Activated CD4-positive, alpha-beta T cell treated with anti-CD3 and anti-CD28 coated beads, Interleukin-2, Interleukin-6, amounts not matched to agents 100 ng/mL and 50 ng/mL, durations not matched to agents 16 hours and 8 hours (primary cell): ENCODE measurements around the gene RARS1.

Experiments
- DNase-seq: peaks from one replicate; pipeline ENCODE4 v3.0.0-alpha.2; 2020

Gene RARS1

DNA sequence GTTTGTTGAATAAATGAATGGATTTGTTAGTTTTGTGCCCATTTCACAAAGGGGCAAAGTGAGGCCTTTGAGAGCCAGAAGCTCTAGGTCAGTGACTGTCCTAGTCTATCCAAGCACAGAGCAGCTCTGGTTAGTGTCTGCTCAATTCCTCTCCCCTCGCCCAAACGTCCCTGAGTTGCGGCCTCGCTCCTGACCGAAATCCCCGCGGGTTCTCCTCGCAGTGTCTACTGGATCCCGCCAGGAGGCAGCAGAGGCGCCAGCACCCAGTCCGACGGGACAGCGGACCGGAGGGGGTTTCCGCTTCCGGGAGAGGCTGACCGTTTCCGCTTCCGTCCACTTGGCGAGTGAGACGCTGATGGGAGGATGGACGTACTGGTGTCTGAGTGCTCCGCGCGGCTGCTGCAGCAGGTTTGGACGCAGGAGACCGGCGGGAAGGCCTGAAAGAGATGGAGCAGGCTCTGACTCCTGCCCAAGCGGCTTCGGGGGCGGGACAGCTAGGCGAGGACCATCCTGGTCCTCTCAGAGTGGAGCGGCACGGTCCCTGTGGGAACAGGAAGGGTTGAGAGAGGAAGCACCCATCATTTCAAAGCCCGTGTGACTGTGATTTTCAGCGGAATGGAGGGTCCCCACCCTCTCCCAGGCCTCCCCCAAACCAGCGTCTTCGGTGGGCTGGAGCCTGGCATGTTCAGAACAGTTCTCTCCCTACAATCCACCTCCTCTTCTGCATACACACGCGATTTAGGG is at the start of gene RARS1:
Gene RARS1 (plus strand): TSS at position 336 of the 744 bp plus-strand sequence. CDS start 28 bp downstream, at position 364.
- peak; percentile 94 for DNase-seq

DNA sequence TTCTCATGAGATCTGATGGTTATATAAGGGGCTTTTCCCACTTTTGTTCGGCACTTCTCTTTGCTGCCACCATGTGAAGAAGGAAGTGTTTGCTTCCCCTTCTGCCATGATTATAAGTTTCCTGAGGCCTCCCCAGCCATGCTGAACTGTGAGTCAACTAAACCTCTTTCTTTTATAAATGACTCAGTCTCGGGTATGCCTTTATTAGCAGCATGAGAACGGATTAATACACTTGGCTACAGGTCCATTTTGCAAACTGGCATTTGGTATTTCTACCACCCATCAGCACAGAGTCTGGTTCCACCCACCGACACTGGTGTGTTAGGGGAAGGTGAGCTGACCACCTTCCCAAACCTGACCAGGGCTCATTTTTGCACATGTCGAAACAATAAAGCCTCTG is 47.9 kb upstream of the RARS1 start:
- DNase-seq: no peak

GRCh38 chr5:168443533-168443932 is 42.7 kb upstream of the RARS1 start:
- no peak for DNase-seq

GRCh38 chr5:168443950-168444700 is 42.1 kb upstream of the RARS1 start:
- no peak for DNase-seq

GRCh38 chr5:168446983-168447619 is 39.2 kb upstream of the RARS1 start:
- no peak for DNase-seq

DNA sequence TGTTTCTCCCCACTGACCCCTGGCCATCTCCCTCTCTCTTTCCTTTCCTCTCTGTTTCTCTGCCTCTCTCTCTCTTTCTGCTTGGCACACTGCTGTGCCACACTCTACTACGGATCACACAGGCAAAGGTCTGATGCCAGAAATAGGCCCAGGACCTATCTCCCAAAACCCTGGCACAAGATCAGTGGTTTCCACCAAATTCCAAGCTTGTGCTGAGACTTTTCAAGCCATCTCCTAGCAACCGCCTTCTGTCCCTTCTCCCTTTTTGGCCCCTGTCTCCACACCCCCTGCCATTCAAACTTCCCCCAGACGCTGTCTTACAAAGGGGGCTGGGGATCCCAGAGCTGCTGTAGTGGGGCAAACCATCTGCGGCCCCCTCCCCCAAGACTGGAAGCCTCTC is 38.5 kb upstream of the RARS1 start:
- DNase-seq: no peak

DNA sequence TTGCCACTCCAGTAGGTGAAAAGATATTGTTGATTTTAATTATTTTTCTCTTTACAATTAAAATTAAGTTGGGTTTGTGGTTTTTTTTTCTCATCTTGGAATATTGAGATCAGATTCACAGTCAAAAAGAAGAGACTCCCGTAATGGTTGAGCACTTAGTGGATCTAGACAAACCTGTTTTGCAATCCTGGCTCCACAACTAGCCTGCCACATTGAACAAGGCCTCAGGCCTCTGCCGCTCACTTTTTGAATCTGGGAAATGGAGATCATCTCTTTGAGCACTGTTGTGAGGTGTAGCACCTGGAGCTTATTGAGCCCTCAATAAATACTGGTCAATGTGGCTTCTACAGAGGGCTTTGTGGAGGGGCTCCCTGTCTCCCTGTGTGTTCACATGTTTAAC is 37.1 kb upstream of the RARS1 start:
- no peak for DNase-seq

- DNase-seq: no peak
These were observed 34.7 kb upstream of the RARS1 start for GRCh38 chr5:168451565-168451964.

GRCh38 chr5:168455201-168455600 is 31.1 kb upstream of the RARS1 start:
- no peak for DNase-seq

DNA sequence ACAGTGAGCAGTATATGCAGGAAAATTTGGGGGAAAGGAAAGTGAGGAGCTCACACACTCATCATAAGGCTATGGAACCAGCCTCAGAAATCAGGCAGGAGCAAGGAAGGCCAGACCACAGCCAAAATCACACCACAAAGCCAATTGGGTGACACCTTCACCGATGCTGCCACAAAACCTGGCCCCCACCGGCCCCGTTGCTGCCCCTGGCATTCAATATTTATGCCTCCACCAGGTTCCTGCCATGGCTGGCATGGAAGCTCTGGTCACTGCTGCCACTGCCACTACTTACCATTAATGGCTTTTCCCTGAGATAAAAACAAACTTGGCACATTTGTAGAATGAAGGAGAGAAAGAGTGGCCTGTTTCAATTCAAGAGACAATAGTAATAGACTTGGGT is 28.7 kb upstream of the RARS1 start:
- DNase-seq: no peak

DNA sequence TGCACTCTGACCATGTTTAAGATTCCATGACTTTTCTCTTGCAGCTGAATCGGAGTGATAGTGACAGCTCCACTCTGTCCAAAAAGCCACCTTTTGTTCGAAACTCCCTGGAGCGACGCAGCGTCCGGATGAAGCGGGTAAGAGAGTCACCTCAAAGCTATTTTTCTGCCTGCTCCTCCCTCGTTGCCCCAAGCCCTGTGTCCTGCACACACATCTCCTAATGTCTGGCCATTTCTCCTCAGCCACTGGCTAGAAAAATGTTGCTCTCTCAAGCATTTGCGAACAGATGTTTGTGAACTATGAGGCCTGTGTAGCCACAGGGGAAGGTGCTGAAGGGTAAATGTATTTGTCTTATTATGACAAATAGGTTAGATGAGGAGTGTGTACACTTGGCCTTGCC is 25.7 kb upstream of the RARS1 start:
- no peak for DNase-seq

- no peak for DNase-seq
These were observed 23.2 kb upstream of the RARS1 start for GRCh38 chr5:168463081-168463480.

DNA sequence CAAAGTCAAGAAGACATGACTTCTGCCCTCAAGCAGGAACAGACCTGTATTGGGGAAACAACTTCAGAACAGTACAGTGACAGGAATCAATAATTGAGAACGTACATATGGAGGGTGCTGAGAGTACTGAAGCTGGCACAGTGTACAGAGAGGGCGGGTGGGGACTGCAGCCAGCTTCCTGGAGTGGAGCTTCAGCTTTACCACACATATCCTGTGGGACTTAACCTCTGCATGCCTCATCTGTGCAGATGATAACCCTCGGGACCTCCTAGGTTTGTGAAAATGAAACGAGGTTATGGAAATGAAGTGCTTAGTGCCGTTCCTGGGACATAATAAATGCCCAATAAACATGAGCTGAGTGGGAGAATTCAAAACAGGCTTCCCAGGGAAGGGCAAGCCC is 22.1 kb upstream of the RARS1 start:
- DNase-seq: no peak

DNA sequence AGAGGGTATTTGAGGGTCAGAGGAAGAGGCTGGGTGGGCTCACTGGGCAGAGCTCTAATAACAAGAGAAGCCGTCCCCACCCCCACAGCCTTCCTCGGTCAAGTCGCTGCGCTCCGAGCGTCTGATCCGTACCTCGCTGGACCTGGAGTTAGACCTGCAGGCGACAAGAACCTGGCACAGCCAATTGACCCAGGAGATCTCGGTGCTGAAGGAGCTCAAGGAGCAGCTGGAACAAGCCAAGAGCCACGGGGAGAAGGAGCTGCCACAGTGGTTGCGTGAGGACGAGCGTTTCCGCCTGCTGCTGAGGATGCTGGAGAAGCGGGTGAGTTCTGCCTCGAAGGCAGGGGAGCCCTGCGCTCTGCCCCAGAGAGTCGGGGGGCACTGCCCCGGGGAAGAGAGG is 21.6 kb upstream of the RARS1 start:
- no peak for DNase-seq

DNA sequence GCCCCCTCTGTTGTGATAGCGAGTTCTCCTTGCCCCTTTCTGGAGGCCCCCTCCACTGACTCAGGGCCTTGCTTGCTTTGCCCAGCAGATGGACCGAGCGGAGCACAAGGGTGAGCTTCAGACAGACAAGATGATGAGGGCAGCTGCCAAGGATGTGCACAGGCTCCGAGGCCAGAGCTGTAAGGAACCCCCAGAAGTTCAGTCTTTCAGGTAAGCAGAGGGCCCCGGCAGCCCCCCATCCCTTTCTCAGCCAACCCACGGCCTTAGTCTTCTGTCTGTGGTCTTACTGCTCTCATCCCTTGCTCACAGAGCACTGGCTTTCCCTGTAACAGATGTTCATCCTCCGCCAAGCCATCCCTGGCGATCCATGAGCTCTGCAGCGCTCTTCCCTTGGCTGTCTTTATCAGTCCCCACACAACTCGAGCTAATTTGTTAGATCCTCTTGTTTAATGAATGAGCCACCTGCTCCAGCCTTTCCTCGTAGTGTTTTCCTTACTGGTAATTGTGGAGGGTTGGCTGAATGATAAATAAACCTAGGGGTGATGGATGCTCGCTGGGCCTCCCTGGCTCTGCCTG is 18.4 kb upstream of the RARS1 start:
- DNase-seq: no peak

GRCh38 chr5:168468836-168469235 is 17.4 kb upstream of the RARS1 start:
- DNase-seq: no peak

- DNase-seq: no peak
These were observed 16.5 kb upstream of the RARS1 start for GRCh38 chr5:168469816-168470215.

DNA sequence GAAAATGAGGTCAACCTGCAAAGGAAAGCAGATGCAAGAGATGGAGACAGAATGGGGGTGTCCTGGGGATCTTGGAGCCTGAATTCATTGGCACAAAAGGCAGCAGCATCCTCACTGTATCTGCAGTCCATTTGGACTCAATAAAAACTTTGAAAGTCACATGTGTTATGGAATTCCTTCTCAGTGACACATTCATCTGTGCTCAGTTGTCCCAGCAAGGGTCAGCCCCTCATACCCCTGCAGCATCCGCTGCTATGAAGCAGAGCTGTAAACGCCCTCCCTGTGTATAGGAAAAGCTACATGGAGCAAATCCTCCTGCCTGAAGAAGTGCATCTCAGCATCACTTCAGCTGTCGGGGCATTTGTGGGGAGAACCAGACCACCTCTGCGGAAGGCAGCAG is 14.5 kb upstream of the RARS1 start:
- DNase-seq: no peak

- no peak for DNase-seq
These were observed 13.9 kb upstream of the RARS1 start for GRCh38 chr5:168472329-168472728.

DNA sequence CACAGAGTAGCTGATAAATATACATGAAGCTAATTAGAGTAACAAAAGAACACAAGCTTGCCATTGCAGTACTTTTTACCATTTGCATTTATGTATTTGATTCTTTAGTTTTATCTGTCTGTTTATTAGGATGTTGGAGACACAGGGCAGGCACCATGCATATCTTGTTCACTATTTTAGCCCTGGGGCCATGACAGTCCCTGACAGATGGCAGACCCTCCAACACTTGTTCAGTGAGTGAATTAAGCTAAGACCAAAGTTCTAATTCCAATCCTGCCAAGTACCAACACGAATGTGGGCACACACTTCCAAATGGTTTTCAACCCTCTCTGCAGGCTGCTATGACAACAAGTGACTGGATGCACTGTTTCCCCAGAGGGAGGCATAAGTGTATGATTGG is 12.0 kb upstream of the RARS1 start:
- DNase-seq: no peak

DNA sequence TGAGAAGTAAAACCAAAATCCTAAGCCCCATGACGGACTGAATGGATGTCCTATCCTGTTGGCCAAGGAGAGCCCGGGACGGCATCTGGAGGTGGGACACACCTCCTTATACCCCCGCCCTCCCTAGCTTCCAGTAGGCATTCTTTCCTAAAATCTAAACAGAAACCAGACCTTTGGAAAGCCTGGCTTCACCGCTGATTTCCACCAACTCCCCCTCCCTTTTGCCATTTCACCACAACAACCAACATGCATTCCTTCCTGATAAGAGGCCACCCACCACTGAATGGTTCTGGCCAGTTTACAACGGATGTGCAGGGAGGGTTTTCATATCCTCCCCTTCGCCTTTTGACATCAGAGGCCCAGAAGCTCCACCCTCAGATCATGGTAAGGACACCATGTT is 9.2 kb upstream of the RARS1 start:
- DNase-seq: no peak

- DNase-seq: no peak
These were observed 7.1 kb upstream of the RARS1 start for GRCh38 chr5:168479166-168479565.

- DNase-seq: no peak
These were observed 5.7 kb upstream of the RARS1 start for GRCh38 chr5:168480601-168481000.

DNA sequence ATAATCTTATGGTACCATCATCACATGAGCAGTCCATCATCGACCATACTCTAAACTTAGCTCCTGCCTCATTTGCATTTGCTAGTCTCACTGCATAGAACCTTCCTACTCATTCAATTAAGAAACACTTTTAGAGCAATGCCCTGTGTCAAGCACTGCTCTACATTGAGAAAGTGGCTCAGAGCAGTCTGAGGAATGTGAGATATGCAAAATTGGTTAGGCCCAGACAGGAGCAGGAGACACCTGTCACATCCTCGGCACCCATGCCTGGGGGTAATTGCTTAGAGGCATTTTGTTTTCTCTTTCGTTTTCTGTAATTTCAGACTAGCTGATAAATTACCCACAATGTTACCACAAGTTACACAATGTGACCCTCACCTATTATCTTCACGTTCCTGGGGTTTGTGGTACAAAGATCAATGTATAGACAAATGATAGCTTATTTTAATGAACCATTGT is 4.9 kb upstream of the RARS1 start:
- peak; percentile 19 for DNase-seq
